H1 (cell line): Measurements from ENCODE around the gene SAT2. TPM values are rescaled to one million over a fixed set of nuclear protein-coding genes. Genes with fewer than 3 reads are reported as not detected.

Experiments
- CTCF ChIA-PET: fragments of 300-600 bp; sonication (Branson Sonifier 250); formaldehyde crosslinking; loops from one replicate; lab custom pipeline; 2021; ENCODE audit not compliant: partially characterized antibody; lab: Charles Lee
- POLR2A ChIA-PET: fragments of 300-600 bp; sonication (Branson Sonifier 250); formaldehyde crosslinking; loops from one replicate; lab custom pipeline; 2021; ENCODE audit warnings: inconsistent platforms; ENCODE audit not compliant: partially characterized antibody; lab: Charles Lee
- DNase-seq, 2 experiments: peaks; one replicate each; pipeline versions ENCODE4 v3.0.0 to v3.0.0-alpha.2; 2010 to 2022; ENCODE audit warnings: low spot score in 2 of 2, low read depth in 1 of 2, mixed read lengths in 1 of 2
- FAIRE-seq: peaks from 2 replicates; lab custom pipeline; 2011; peaks lifted over from hg19 to GRCh38; lab: Jason Lieb, UNC
- H2AFZ ChIP-seq: 2 replicates; pipeline ENCODE4 v1.8.1; 2012; ENCODE audit warnings: low read length, inconsistent platforms
- H2AK5ac ChIP-seq: 2 replicates; pipeline ENCODE4 v1.6.1; 2013; ENCODE audit warnings: low read depth, low read length
- H2BK120ac ChIP-seq: replicated peaks from 2 replicates; pipeline ENCODE3; 2013; ENCODE audit warnings: low read depth, low read length, inconsistent platforms
- H2BK12ac ChIP-seq: 2 replicates; pipeline ENCODE4 v1.6.1; 2013; ENCODE audit warnings: low read depth, low read length
- H2BK15ac ChIP-seq: 2 replicates; pipeline ENCODE4 v1.6.1; 2013; ENCODE audit warnings: low read length
- H2BK20ac ChIP-seq: 2 replicates; pipeline ENCODE4 v1.6.1; 2013; ENCODE audit warnings: low read length
- H2BK5ac ChIP-seq: 2 replicates; pipeline ENCODE4 v1.6.1; 2013; ENCODE audit warnings: low read depth, low read length
- H3K14ac ChIP-seq: 2 replicates; pipeline ENCODE4 v1.6.1; 2013; ENCODE audit warnings: inconsistent platforms; ENCODE audit not compliant: insufficient read length
- H3K18ac ChIP-seq: 2 replicates; pipeline ENCODE4 v1.6.1; 2013; ENCODE audit warnings: low read length; ENCODE audit errors: extremely low read depth
- H3K23ac ChIP-seq: 2 replicates; pipeline ENCODE4 v1.6.1; 2013; ENCODE audit warnings: inconsistent platforms; ENCODE audit not compliant: insufficient read length
- H3K23me2 ChIP-seq: 2 replicates; pipeline ENCODE4 v1.6.1; 2013; ENCODE audit warnings: low read depth, low read length
- H3K27ac ChIP-seq: 2 replicates; pipeline ENCODE4 v1.6.1; 2011; ENCODE audit warnings: low read depth, low read length, inconsistent platforms
- H3K27me3 ChIP-seq, 4 experiments: replicated peaks in 1 of 4; 1 replicate in 1 of 4; 2 replicates in 3 of 4; pipeline versions ENCODE4 v1.6.1 to v1.8.1; 2011 to 2013; ENCODE audit warnings: low read length in 3 of 4, mild to moderate bottlenecking in 3 of 4, inconsistent platforms in 2 of 4, mixed read lengths in 2 of 4, moderate library complexity in 1 of 4; ENCODE audit not compliant: control insufficient read depth in 3 of 4, insufficient read depth in 3 of 4; ENCODE audit errors: extremely low read depth in 1 of 4
- H3K36me3 ChIP-seq, 4 experiments: 2 replicates each; pipeline versions ENCODE4 v1.6.1 to v1.8.1; 2011 to 2013; ENCODE audit warnings: mild to moderate bottlenecking in 4 of 4, low read length in 3 of 4, moderate library complexity in 2 of 4, control low read depth in 1 of 4, inconsistent platforms in 1 of 4; ENCODE audit not compliant: insufficient read depth in 4 of 4, control insufficient read depth in 2 of 4
- H3K4ac ChIP-seq: replicated peaks from 2 replicates; pipeline ENCODE3; 2013; ENCODE audit warnings: low read length, low read depth, mixed read lengths, inconsistent platforms; ENCODE audit not compliant: insufficient read length
- H3K4me1 ChIP-seq, 4 experiments: replicated peaks in 1 of 4; 1 replicate in 1 of 4; 2 replicates in 3 of 4; pipeline versions ENCODE4 v1.6.1 to v1.8.1; 2011 to 2013; ENCODE audit warnings: low read length in 3 of 4, inconsistent platforms in 2 of 4, mixed read lengths in 1 of 4; ENCODE audit not compliant: insufficient read depth in 4 of 4, control insufficient read depth in 3 of 4
- H3K4me2 ChIP-seq, 2 experiments: 2 replicates each; pipeline versions ENCODE4 v1.6.1 to v1.8.1; 2011 to 2013; ENCODE audit warnings: low read depth in 2 of 2, low read length in 2 of 2, control low read depth in 1 of 2, inconsistent platforms in 1 of 2, mild to moderate bottlenecking in 1 of 2; ENCODE audit not compliant: insufficient read depth in 1 of 2
- H3K4me3 ChIP-seq, 4 experiments: fragments of 200-600, 300-600 bp in 1 of 4; sonication (generic), shearing (Covaris generic), sonication (Bioruptor Twin) in 1 of 4; 2 replicates each; pipeline versions ENCODE4 v1.5.1 to v1.8.1; 2011 to 2016; ENCODE audit warnings: low read length in 4 of 4, low read depth in 3 of 4, control low read depth in 2 of 4, inconsistent platforms in 2 of 4, mild to moderate bottlenecking in 2 of 4, mixed read lengths in 1 of 4, moderate library complexity in 1 of 4; ENCODE audit not compliant: insufficient read depth in 2 of 4; ENCODE audit errors: extremely low read depth in 1 of 4
- H3K56ac ChIP-seq: replicated peaks from 2 replicates; pipeline ENCODE3; 2013; ENCODE audit warnings: low read depth, mild to moderate bottlenecking, mixed read lengths, low read length, inconsistent platforms; ENCODE audit not compliant: insufficient read length
- H3K79me1 ChIP-seq: 2 replicates; pipeline ENCODE4 v1.6.1; 2013; ENCODE audit warnings: low read depth, low read length, control low read depth
- H3K79me2 ChIP-seq, 2 experiments: 2 replicates each; pipeline versions ENCODE4 v1.6.1 to v1.8.1; 2012 to 2013; ENCODE audit warnings: low read length in 2 of 2, mild to moderate bottlenecking in 2 of 2, inconsistent platforms in 1 of 2; ENCODE audit not compliant: insufficient read depth in 2 of 2, control insufficient read depth in 1 of 2
- H3K9ac ChIP-seq, 4 experiments: replicated peaks in 1 of 4; 1 replicate in 1 of 4; 2 replicates in 3 of 4; pipeline versions ENCODE4 v1.6.1 to v1.8.1; 2011 to 2013; ENCODE audit warnings: low read depth in 3 of 4, low read length in 3 of 4, control low read depth in 2 of 4, mild to moderate bottlenecking in 2 of 4, moderate library complexity in 2 of 4, inconsistent platforms in 1 of 4; ENCODE audit errors: extremely low read depth in 1 of 4
- H3K9me3 ChIP-seq, 2 experiments: 2 replicates each; pipeline versions ENCODE4 v1.6.1 to v1.8.1; 2012 to 2013; ENCODE audit warnings: mild to moderate bottlenecking in 2 of 2, moderate library complexity in 2 of 2, control low read depth in 1 of 2, inconsistent platforms in 1 of 2, low read depth in 1 of 2, low read length in 1 of 2, mixed read lengths in 1 of 2; ENCODE audit not compliant: insufficient read depth in 2 of 2
- H4K20me1 ChIP-seq, 2 experiments: replicated peaks in 1 of 2; 2 replicates each; pipeline versions ENCODE3 to v1.8.1; 2011 to 2013; ENCODE audit warnings: inconsistent platforms in 2 of 2, low read length in 2 of 2, mild to moderate bottlenecking in 1 of 2; ENCODE audit not compliant: insufficient read depth in 2 of 2, control insufficient read depth in 1 of 2
- H4K5ac ChIP-seq: 2 replicates; pipeline ENCODE4 v1.6.1; 2013; ENCODE audit warnings: low read length, low read depth, mixed read lengths, inconsistent platforms; ENCODE audit not compliant: insufficient read length
- H4K8ac ChIP-seq: 2 replicates; pipeline ENCODE4 v1.8.0; 2013; ENCODE audit warnings: mild to moderate bottlenecking, moderate library complexity, low read length, inconsistent platforms; ENCODE audit not compliant: insufficient read depth; ENCODE audit errors: extremely low read depth
- H4K91ac ChIP-seq: replicated peaks from 2 replicates; pipeline ENCODE3; 2013; ENCODE audit warnings: low read length, mixed read lengths, inconsistent platforms; ENCODE audit not compliant: insufficient read length
- CTCF ChIP-seq, 3 experiments: IDR thresholded peaks; 1 replicate in 2 of 3; 2 replicates in 1 of 3; pipeline versions ENCODE4 v1.5.1 to v1.6.1; 2011; ENCODE audit warnings: low read length in 3 of 3, mild to moderate bottlenecking in 3 of 3, inconsistent platforms in 2 of 3, low read depth in 1 of 3, moderate library complexity in 1 of 3; ENCODE audit not compliant: insufficient read depth in 1 of 3; ENCODE audit errors: control extremely low read depth in 1 of 3
- EZH2 ChIP-seq: fragments of 200-600 bp; sonication (generic); IDR thresholded peaks from 2 replicates; pipeline ENCODE4 v1.7.1; 2012; ENCODE audit warnings: low read depth, mild to moderate bottlenecking, moderate library complexity, low read length, inconsistent platforms; ENCODE audit not compliant: severe bottlenecking
- NRF1 ChIP-seq: IDR thresholded peaks from 2 replicates; pipeline ENCODE4 v1.6.1; 2011; ENCODE audit warnings: mild to moderate bottlenecking, low read depth, low read length, improper control_type of control experiment
- POLR2AphosphoS5 ChIP-seq: IDR thresholded peaks from 2 replicates; pipeline ENCODE4 v1.6.1; 2011; ENCODE audit warnings: low read depth, low read length
- RAD21 ChIP-seq, 2 experiments: IDR thresholded peaks in 1 of 2; conservative IDR thresholded peaks in 1 of 2; 2 replicates each; pipeline ENCODE4 v1.6.1; 2011; ENCODE audit warnings: low read depth in 2 of 2, low read length in 2 of 2, improper control_type of control experiment in 1 of 2, inconsistent platforms in 1 of 2, mild to moderate bottlenecking in 1 of 2, moderate library complexity in 1 of 2
- SIRT6 ChIP-seq: IDR thresholded peaks from one replicate; pipeline ENCODE4 v1.7.1; 2012; ENCODE audit warnings: low read length, inconsistent platforms
- SP2 ChIP-seq: IDR thresholded peaks from 2 replicates; pipeline ENCODE4 v1.6.1; 2012; ENCODE audit warnings: mild to moderate bottlenecking, low read length, inconsistent platforms
- TBP ChIP-seq: IDR thresholded peaks from 2 replicates; pipeline ENCODE4 v1.6.1; 2011; ENCODE audit warnings: low read depth, low read length, improper control_type of control experiment
- TCF12 ChIP-seq: IDR thresholded peaks from 2 replicates; pipeline ENCODE4 v1.6.1; 2011; ENCODE audit warnings: low read depth, mild to moderate bottlenecking, low read length
- WGBS, 2 experiments: shearing (Covaris generic) in 1 of 2; methylation state at CpG; one replicate each; pipeline versions ENCODE4 v1.1.6 to v1.1.7; 2013 to 2015; ENCODE audit warnings: low lambda C conversion rate in 2 of 2, mixed read lengths in 2 of 2, inconsistent platforms in 1 of 2, low coverage in 1 of 2, missing lambda C conversion rate in 1 of 2; ENCODE audit not compliant: insufficient replicate concordance in 2 of 2, insufficient coverage in 1 of 2, insufficient read length in 1 of 2; ENCODE audit errors: extremely low coverage in 1 of 2, missing lambda C conversion rate in 1 of 2; 5-methylcytosine and 5-hydroxymethylcytosine counted together
- polyA plus RNA-seq, 7 experiments: library from polyadenylated mRNA; depleted of rRNA in 3 of 7; stranded (reverse) in 5 of 7; unstranded in 2 of 7; fragments of >200 nt in 5 of 7; fragments of 200-250 nt in 2 of 7; gene quantifications; 1 replicate in 5 of 7; 2 replicates in 1 of 7; 4 replicates in 1 of 7; pipeline versions ENCODE4 v1.2.1 to v1.2.3, GENCODE V29; 2011 to 2013; ENCODE audit warnings: missing spikeins in 2 of 7, mixed read lengths in 2 of 7
- total RNA-seq: library from RNA; stranded (reverse); fragmentation: NEBNext Ultra II Directional; extraction: Animal tissue kit (Norgen Biotek cat#: 25700); gene quantifications from 2 replicates; pipeline ENCODE4 v1.2.1, GENCODE V29; 2021

SAT2 gene
- total and polyA plus RNA-seq, 2 of the 8 experiments (the other 6 are each of a cell fraction or from before 2014, with no cell fraction given), result 36.4 to 72.3 TPM

- H2BK120ac ChIP-seq, result no peak overlapping the region
- H4K8ac ChIP-seq, result no peak overlapping the region
- WGBS, 2 experiments, result 97% methylated on average over 2 of the region's 2 CpGs; no CpG with 5 or more reads in 1 of the 2 experiments
- FAIRE-seq (peak; percentile 48), DNase-seq (peak in 1 of 2 experiments; percentile 89)
- H3K27me3 ChIP-seq, result no peaks in the 10 kb centered on the region
- no peak overlapping the region for H3K9ac ChIP-seq
- no peak overlapping the region for H4K5ac ChIP-seq
- H3K23ac ChIP-seq, result no peak overlapping the region
- POLR2A ChIA-PET, result interaction anchor here (0.6 to 79.4 kb wide), 5 partner anchors 7 to 99 kb away, joined by 3 to 2272 read pairs (median 36); partner anchors contain the start of genes ATP1B2, FXR2, MPDU1 and SAT2
- no peak overlapping the region for H3K14ac ChIP-seq
- H3K79me1 ChIP-seq, result no peaks in the 10 kb centered on the region; the same call in 1 of the 2 replicates
- H2AFZ ChIP-seq, result no peak overlapping the region
- no peak overlapping the region for H2BK12ac ChIP-seq
- peaks cover 5 to 15% (median 10%) of the 10 kb centered on the region in 4 experiments for H3K4me1 ChIP-seq
- H3K27ac ChIP-seq, result no peak overlapping the region
- no peak overlapping the region for H3K4me3 ChIP-seq
- H3K36me3 ChIP-seq, result peaks cover 32 to 73% (median 59%) of the 10 kb centered on the region in 4 experiments
- H3K4ac ChIP-seq, result no peak overlapping the region
- H2BK20ac ChIP-seq, result no peak overlapping the region
- CTCF ChIA-PET, result interaction anchor here (0.6 to 15.7 kb wide), 22 partner anchors 9 to 110 kb away, joined by 3 to 332 read pairs (median 6); partner anchors contain the start of genes ATP1B2, EFNB3, FXR2 and MPDU1
- H4K91ac ChIP-seq, result no peak overlapping the region
- H3K23me2 ChIP-seq, result no peaks in the 10 kb centered on the region
- peaks cover 0 to 2% of the 10 kb centered on the region in 2 experiments for H4K20me1 ChIP-seq
- H3K18ac ChIP-seq, result no peak overlapping the region
- H3K79me2 ChIP-seq, result peaks cover 0 to 4% of the 10 kb centered on the region in 2 experiments; a peak in 2 of 4 replicates
- H3K56ac ChIP-seq, result no peak overlapping the region
- no peak overlapping the region for H2BK15ac ChIP-seq
- H2AK5ac ChIP-seq, result no peak overlapping the region
- H2BK5ac ChIP-seq, result no peak overlapping the region
- no peak overlapping the region for H3K4me2 ChIP-seq
- peaks cover 5 to 13% of the 10 kb centered on the region in 2 experiments; a peak in 2 of 4 replicates for H3K9me3 ChIP-seq
- TF ChIP-seq EZH2, result no peak
- TF ChIP-seq POLR2AphosphoS5, result no peak
- TF ChIP-seq CTCF (IDR thresholded peaks at IDR 0.05; ENCODE audit: control extremely low read depth in 1 of 3, insufficient read depth in 1 of 3, low read depth in 1 of 3, low read length in 3 of 3), result peak in 2 of 3 experiments; percentile 66 to 74; a peak in 3 of 4 replicates
- TF ChIP-seq NRF1, result no peak
- no peak for TF ChIP-seq TBP
- TF ChIP-seq RAD21 (IDR thresholded peaks at IDR 0.05 in 1 of 2, conservative IDR thresholded peaks at IDR 0.05 in 1 of 2; ENCODE audit: low read depth in 2 of 2, low read length in 2 of 2), result peak; percentile 79 to 85
- no peak for TF ChIP-seq SIRT6
- TF ChIP-seq SP2, result no peak
- TF ChIP-seq TCF12, result no peak
Observed at GRCh38 chr17:7673239-7673638, 45.6 kb upstream of the SAT2 start.
